Body of pancreas (tissue), 4 donors: ENCODE measurements around the gene TCHHL1. TPM values are rescaled to one million over a fixed set of nuclear protein-coding genes. Genes with fewer than 3 reads are reported as not detected.

Experiments used
- ATAC-seq: fragments of 150-250 bp; one replicate; pipeline ENCODE4 v1.9.1; 2016
- DNase-seq, 4 donors: peaks; one replicate each; pipeline ENCODE4 v3.0.0-alpha.2; 2019
- H3K27ac ChIP-seq, 4 donors: fragments of 200-600 bp; sonication (generic); 1 replicate in 3 of 4; 2 replicates in 1 of 4; pipeline versions ENCODE4 v1.5.1 to v1.6.1; 2016 to 2019; ENCODE audit warnings: mild to moderate bottlenecking in 1 of 4, mixed read lengths in 1 of 4, moderate library complexity in 1 of 4
- H3K27me3 ChIP-seq, 2 donors: fragments of 200-600 bp; sonication (generic); one replicate each; pipeline ENCODE4 v1.6.0; 2016; ENCODE audit warnings: mild to moderate bottlenecking in 1 of 2
- H3K36me3 ChIP-seq, 2 donors: fragments of 200-600 bp; sonication (generic); replicated peaks in 1 of 2; 2 replicates each; pipeline ENCODE4 v1.5.1; 2016; ENCODE audit warnings: low read depth in 2 of 2; ENCODE audit not compliant: insufficient read depth in 1 of 2
- H3K4me1 ChIP-seq: fragments of 200-600 bp; sonication (generic); one replicate; pipeline ENCODE4 v1.6.0; 2016
- H3K4me3 ChIP-seq, 2 donors: fragments of 200-600 bp; sonication (generic); 1 replicate in 1 of 2; 2 replicates in 1 of 2; pipeline ENCODE4 v1.5.1; 2016 to 2019
- H3K9me3 ChIP-seq, 3 donors: fragments of 200-600 bp; sonication (generic); 1 replicate in 2 of 3; 2 replicates in 1 of 3; pipeline ENCODE4 v1.5.1; 2016
- POLR2A ChIP-seq, 3 donors: fragments of 450-650 bp; IDR thresholded peaks; one replicate each; pipeline ENCODE4 v1.6.1; 2016; ENCODE audit warnings: antibody characterized with exemption in 3 of 3, mild to moderate bottlenecking in 2 of 3
- WGBS, 2 donors: methylation state at CpG; one replicate each; pipeline ENCODE4 v1.1.5; 2017; 5-methylcytosine and 5-hydroxymethylcytosine counted together
- intact Hi-C: fragments of 100-400 bp; cut with DNase I; formaldehyde crosslinking; loops from one replicate; pipeline ENCODE4 v1.15.1; 2023
- total RNA-seq, 2 donors: library from RNA; depleted of rRNA; stranded (reverse); fragments of >200 nt; gene quantifications; one replicate each; pipeline ENCODE4 v1.1.0, GENCODE V29; 2016
- TF ChIP-seq, protein P1 (sequence below), 7 experiments: fragments of 450-650 bp in 4 of 7; fragments of 200-600 bp in 3 of 7; sonication (generic) in 3 of 7; IDR thresholded peaks; one replicate each; pipeline ENCODE4 v1.5.1; 2016 to 2019; ENCODE audit warnings: antibody characterized with exemption in 7 of 7

The TCHHL1 gene
- total RNA-seq, 2 donors from 2014 or later, result not detected

GRCh38 chr1:152049291-152050083 is 39.4 kb downstream of the TCHHL1 start:
- TF ChIP-seq, protein P1, sequence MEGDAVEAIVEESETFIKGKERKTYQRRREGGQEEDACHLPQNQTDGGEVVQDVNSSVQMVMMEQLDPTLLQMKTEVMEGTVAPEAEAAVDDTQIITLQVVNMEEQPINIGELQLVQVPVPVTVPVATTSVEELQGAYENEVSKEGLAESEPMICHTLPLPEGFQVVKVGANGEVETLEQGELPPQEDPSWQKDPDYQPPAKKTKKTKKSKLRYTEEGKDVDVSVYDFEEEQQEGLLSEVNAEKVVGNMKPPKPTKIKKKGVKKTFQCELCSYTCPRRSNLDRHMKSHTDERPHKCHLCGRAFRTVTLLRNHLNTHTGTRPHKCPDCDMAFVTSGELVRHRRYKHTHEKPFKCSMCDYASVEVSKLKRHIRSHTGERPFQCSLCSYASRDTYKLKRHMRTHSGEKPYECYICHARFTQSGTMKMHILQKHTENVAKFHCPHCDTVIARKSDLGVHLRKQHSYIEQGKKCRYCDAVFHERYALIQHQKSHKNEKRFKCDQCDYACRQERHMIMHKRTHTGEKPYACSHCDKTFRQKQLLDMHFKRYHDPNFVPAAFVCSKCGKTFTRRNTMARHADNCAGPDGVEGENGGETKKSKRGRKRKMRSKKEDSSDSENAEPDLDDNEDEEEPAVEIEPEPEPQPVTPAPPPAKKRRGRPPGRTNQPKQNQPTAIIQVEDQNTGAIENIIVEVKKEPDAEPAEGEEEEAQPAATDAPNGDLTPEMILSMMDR (IDR thresholded peaks at IDR 0.05), result no peak
- TF ChIP-seq POLR2A (IDR thresholded peaks at IDR 0.05), result no peak
- peaks cover 24% of the 10 kb centered on the region for H3K4me1 ChIP-seq
- H3K4me3 ChIP-seq, result no peak overlapping the region
- H3K27me3 ChIP-seq, result no peaks in the 10 kb centered on the region
- no peaks in the 10 kb centered on the region for H3K9me3 ChIP-seq
- DNase-seq, result no peak
- no peak for ATAC-seq
- H3K27ac ChIP-seq, result peak overlapping the region in 1 of 4 donors; percentile 99
- H3K36me3 ChIP-seq, result no peaks in the 10 kb centered on the region
- whole genome bisulfite sequencing, 2 donors, result 65 to 72% methylated on average over 8 of the region's 8 CpGs
- intact Hi-C loops, result loop anchor here (5.0 kb wide), 2 partner anchors 138 to 393 kb away; no protein-coding TSS in a partner anchor

DNA sequence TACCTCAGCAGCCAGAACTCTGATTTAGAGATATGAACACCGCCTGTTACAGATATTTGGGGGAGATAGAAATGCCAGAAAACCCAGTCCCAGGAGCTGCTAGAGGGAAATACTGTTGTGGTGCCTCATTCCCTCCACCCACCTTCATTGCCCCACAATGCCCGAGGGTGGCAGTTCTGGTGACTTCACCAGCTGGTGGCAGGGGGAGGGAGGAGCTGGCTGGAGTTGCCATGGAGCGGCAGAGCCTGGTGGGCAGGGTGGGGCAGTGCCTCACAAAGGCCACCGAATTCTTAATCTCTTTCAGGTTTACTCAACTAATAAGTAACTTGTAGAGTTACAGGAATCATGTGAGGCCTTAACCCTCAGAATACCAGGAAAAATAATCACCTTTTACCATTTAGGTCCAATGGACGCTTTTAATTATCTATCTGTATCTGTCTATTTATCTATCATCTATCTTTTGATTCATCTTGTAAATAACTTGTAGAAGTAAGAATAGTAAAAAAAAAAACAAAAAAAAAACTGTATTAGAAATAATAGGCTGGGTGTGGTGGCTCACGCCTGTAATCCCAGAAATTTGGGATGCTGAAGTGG is 40.4 kb downstream of the TCHHL1 start:
- 24 to 28% methylated on average over 6 of the region's 6 CpGs for whole genome bisulfite sequencing, 2 donors
- peak; percentile 79 to 92 (median 88) for DNase-seq
- H3K4me1 ChIP-seq, result peaks cover 24% of the 10 kb centered on the region
- H3K27ac ChIP-seq, result peak overlapping the region; percentile 94 to 99 (median 98)
- no peaks in the 10 kb centered on the region for H3K36me3 ChIP-seq
- H3K9me3 ChIP-seq, result no peaks in the 10 kb centered on the region
- intact Hi-C loops, result no loop called here
- TF ChIP-seq, protein P1 (IDR thresholded peaks at IDR 0.05), result peak in 4 of 7 experiments; percentile 26 to 31 (median 27)
- TF ChIP-seq POLR2A (IDR thresholded peaks at IDR 0.05), result peak in 2 of 3 donors; percentile 12 to 41
- peak; percentile 74 for ATAC-seq
- H3K27me3 ChIP-seq, result no peaks in the 10 kb centered on the region
- H3K4me3 ChIP-seq, result no peak overlapping the region

GRCh38 chr1:152047730-152048415 is 41.0 kb downstream of the TCHHL1 start:
- DNase-seq (peak; percentile 79 to 94 (median 89)), ATAC-seq (peak; percentile 81)
- Histone ChIP-seq H3K4me3 (no peak overlapping the region), H3K27ac (peak overlapping the region; percentile 94 to 99 (median 98)), H3K9me3 (no peaks in the 10 kb centered on the region), H3K4me1 (peaks cover 24% of the 10 kb centered on the region), H3K36me3 (no peaks in the 10 kb centered on the region), H3K27me3 (no peaks in the 10 kb centered on the region)
- TF ChIP-seq POLR2A (IDR thresholded peaks at IDR 0.05), result peak; percentile 45 to 87 (median 81)
- TF ChIP-seq, protein P1 (IDR thresholded peaks at IDR 0.05), result peak in 6 of 7 experiments; percentile 17 to 62 (median 46)
- 0% methylated on average over 10 to 13 of the region's 13 CpGs for WGBS, 2 donors
- intact Hi-C loops, result no loop called here

GRCh38 chr1:152047413-152047729 is 41.5 kb downstream of the TCHHL1 start:
- intact Hi-C loops, result no loop called here
- TF ChIP-seq POLR2A (IDR thresholded peaks at IDR 0.05), result no peak
- TF ChIP-seq, protein P1 (IDR thresholded peaks at IDR 0.05), result no peak
- DNase-seq (no peak), ATAC-seq (no peak)
- H3K27me3 ChIP-seq, result no peaks in the 10 kb centered on the region
- peak overlapping the region; percentile 94 to 99 (median 98) for H3K27ac ChIP-seq
- no peaks in the 10 kb centered on the region for H3K9me3 ChIP-seq
- H3K4me1 ChIP-seq, result peaks cover 24% of the 10 kb centered on the region
- no peaks in the 10 kb centered on the region for H3K36me3 ChIP-seq
- no peak overlapping the region for H3K4me3 ChIP-seq
- 44 to 48% methylated on average over 5 of the region's 5 CpGs for WGBS, 2 donors
